Tibial nerve (tissue), 4 donors: ENCODE data around the gene PKP1.

Source experiments
- CTCF ChIP-seq, 5 experiments: fragments of 200-600 bp in 3 of 5; fragments of 450-650 bp in 2 of 5; sonication (generic) in 3 of 5; IDR thresholded peaks; one replicate each; pipeline ENCODE4 v1.5.1; 2016 to 2019; ENCODE audit warnings: antibody characterized with exemption in 5 of 5, mild to moderate bottlenecking in 3 of 5, moderate library complexity in 2 of 5
- EP300 ChIP-seq, 2 donors: sonication (generic); formaldehyde crosslinking; IDR thresholded peaks; one replicate each; pipeline ENCODE4 v1.6.1; 2017; ENCODE audit warnings: antibody characterized with exemption in 2 of 2, mild to moderate bottlenecking in 1 of 2
- POLR2A ChIP-seq, 2 donors: fragments of 450-650 bp; IDR thresholded peaks; one replicate each; pipeline ENCODE4 v1.6.1; 2017; ENCODE audit warnings: antibody characterized with exemption in 2 of 2, mild to moderate bottlenecking in 2 of 2, moderate library complexity in 2 of 2

- TF ChIP-seq POLR2A (IDR thresholded peaks at IDR 0.05), result no peak
- TF ChIP-seq CTCF (IDR thresholded peaks at IDR 0.05), result no peak
- no peak for TF ChIP-seq EP300 (IDR thresholded peaks at IDR 0.05)
These were observed 52.0 kb downstream of the PKP1 start for GRCh38 chr1:201335174-201335870.
